LNCaP clone FGC (cell line): Measurements from ENCODE around the gene SRBD1.
A peak's percentile ranks its signal among the peaks of the same experiment; 100 is the strongest.

ENCODE experiments used
- DNase-seq: peaks from one replicate; pipeline ENCODE4 v3.0.0-alpha.2; 2011; ENCODE audit warnings: low read depth
- H3K4me3 ChIP-seq: 2 replicates; pipeline ENCODE4 v1.5.1; 2011; ENCODE audit warnings: mild to moderate bottlenecking, low read depth, low read length, control low read depth
- TF ChIP-seq, protein P1 (sequence below): IDR thresholded peaks from 2 replicates; pipeline ENCODE4 v1.5.1; 2012; ENCODE audit warnings: mild to moderate bottlenecking; ENCODE audit not compliant: control insufficient read depth, insufficient read depth; ENCODE audit errors: extremely low read depth

The SRBD1 gene

DNA sequence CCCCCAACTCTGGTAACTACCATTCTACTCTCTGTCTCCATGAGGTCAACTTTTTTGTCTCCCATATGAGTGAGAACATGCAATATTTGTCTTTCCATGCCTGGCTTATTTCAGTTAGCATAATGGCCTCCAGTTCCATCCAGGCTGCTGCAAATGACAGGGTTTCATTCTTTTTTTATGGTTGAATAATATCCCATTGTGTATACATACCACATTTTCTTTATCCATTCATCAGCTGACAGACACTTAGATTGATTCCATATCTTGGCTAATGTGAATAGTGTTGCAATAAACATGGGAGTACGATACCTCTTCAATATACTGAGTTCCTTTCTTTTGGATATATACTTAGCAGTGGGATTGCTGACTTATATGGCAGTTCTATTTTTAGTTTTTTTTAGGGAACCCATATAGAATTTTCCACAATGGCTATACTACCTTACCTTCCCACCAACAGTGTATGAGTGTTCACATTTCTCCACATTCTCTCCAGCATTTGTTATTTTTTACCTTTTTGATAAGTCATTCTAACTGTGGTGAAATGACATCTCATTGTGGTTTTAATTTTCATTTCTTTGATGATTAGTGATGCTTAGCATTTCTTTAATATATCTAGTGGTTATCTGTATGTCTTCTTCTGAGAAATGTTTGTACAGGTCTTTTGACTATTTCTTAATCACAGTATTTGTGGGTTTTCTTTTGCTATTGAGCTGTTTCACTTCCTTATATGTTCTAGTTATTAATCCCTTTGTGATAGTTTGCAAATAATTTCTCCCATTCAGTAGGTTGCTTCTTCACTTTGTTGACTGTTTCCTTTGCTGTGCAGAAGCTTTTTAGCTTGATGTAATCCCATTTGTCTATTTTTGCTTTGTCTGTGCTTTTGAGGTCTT is 112.2 kb downstream of the SRBD1 start:
- TF ChIP-seq, protein P1, sequence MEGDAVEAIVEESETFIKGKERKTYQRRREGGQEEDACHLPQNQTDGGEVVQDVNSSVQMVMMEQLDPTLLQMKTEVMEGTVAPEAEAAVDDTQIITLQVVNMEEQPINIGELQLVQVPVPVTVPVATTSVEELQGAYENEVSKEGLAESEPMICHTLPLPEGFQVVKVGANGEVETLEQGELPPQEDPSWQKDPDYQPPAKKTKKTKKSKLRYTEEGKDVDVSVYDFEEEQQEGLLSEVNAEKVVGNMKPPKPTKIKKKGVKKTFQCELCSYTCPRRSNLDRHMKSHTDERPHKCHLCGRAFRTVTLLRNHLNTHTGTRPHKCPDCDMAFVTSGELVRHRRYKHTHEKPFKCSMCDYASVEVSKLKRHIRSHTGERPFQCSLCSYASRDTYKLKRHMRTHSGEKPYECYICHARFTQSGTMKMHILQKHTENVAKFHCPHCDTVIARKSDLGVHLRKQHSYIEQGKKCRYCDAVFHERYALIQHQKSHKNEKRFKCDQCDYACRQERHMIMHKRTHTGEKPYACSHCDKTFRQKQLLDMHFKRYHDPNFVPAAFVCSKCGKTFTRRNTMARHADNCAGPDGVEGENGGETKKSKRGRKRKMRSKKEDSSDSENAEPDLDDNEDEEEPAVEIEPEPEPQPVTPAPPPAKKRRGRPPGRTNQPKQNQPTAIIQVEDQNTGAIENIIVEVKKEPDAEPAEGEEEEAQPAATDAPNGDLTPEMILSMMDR = no peak
- no peak overlapping the region for H3K4me3 ChIP-seq
- DNase-seq = no peak

DNA sequence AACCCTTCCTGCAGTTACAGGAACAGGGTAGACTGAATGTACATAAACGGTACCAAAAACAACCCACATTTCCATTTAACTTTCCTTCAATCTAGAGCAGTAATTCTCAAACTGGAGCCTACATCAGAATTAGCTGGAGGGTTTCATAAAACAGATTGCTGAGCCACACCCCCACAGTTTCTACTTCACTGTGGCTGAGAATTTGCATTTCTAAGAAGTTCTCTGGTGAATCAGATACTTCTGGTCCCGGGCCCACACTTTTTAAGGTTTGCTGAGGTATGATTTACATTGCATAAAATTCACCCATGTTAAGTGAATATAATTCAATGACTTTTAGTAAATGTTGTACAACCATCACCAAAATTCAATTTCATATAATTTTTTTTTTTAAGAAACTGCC is 113.7 kb downstream of the SRBD1 start:
- no peak for DNase-seq
- TF ChIP-seq, protein P1 = no peak
- H3K4me3 ChIP-seq = no peak overlapping the region

DNA sequence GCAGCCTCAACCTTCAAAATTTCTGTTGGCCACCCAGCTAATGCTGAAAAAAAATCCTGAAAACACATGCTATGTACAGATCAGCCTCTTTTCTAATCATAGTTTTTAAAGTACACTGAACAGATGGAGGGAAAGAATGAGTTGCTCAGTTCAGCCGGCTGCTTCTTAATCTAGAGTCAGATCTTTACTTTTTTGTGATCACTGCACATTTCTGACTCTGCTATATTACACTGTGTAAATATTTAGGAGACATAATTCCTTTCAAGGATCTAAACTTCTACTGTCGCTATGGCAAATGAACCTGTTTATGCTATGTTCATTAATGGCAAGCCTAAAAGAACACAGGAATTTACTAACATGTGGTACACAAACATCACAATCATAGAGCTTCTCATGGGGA is 114.2 kb downstream of the SRBD1 start:
- DNase-seq = no peak
- TF ChIP-seq, protein P1 = no peak
- H3K4me3 ChIP-seq = no peak overlapping the region

DNA sequence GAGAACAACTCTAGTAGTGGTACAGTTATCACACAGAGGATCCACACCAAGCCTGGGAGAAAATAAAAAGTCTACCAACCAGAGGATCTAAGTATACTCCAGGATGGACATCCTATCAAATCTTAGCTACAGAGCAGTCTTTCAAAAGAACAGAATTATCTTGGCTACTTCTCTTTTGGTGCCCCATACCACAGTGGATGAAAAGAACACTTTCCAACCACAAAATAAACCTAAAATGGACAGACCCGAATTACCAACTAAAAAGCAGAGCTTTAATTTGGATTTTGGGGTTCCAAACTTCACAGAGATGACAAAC is 116.1 kb downstream of the SRBD1 start:
- DNase-seq = no peak
- TF ChIP-seq, protein P1 = no peak

DNA sequence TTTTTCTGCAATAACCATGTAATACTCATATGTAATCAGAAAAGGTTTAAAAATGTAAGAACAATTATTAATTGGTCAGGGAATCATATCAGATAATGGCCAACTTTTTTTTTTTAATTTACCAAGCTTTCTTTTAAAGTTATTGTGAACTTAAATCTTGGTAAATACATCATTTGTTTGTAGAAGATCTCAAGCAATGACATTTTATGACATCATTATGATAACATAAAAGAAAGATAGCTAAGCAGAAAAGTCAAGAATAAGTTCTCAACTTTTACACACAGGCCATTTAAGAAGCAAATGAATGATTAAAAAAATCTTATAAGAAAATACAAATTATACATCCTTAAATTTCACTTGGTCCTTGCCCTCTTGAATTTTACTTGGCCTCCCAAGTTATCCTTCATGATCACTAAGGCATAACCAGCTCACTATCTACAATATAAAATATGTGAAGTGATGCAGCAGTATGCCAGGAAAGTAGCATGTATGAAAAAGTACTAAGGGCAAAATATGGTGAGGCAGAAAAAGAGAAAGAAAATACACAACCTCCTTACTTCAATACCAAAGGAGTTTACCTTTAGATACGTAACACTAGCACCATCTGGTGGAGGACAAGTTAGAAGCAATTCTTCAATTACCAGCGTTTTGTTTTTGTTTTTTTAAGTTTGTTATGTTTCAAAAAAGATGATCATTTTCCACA is 116.6 kb downstream of the SRBD1 start:
- TF ChIP-seq, protein P1 = peak; percentile 48
- H3K4me3 ChIP-seq = no peak overlapping the region
- peak; percentile 22 for DNase-seq

More for the DNA sequence above, 116.1 kb downstream of the SRBD1 start:
- H3K4me3 ChIP-seq = no peak overlapping the region

DNA sequence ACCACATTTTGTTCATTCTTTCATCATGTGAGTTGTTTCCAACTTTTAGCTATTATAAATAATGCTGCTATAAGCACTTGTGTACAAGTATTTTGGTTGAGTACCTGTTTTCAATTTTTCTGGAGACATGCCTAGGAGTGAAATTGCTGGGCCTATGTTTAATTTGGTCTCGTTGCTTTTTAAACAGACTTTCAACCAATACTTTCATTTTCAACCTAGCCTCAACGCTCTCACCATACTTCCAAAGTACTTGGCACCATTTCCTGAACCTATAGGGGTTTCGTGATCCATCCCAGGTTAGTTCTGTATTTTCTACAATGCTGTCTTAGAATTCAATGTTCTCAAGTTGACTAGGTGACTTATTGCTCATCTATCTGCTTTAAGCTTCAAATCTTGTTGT is 126.1 kb downstream of the SRBD1 start:
- TF ChIP-seq, protein P1 = no peak
- H3K4me3 ChIP-seq = no peak overlapping the region
- no peak for DNase-seq

DNA sequence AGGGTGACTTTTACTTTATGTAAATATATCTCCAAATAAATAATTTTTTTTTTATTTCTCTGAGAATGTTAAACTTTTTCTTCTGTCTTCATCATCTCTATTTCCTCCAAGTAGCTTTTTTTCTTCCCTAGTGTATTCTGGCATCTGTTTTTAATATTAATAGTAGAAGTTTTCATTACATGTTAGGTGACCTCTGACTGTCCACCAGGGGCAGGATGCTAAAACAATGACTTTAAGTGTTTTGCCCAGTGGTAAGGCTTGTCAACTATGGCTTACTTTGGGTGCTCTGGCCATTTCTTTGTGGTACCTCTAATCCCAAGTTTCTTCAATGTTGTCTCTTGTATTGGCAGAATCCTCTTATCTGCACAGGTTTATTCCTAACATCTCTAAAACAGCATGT is 127.1 kb downstream of the SRBD1 start:
- no peak for DNase-seq
- TF ChIP-seq, protein P1 = no peak
- no peak overlapping the region for H3K4me3 ChIP-seq
